Breast epithelium (tissue), 3 donors: ENCODE results near the gene TPRN.

Experiments
- POLR2AphosphoS5 ChIP-seq, 3 donors: sonication (generic); formaldehyde crosslinking; IDR thresholded peaks; one replicate each; pipeline ENCODE4 v1.6.1; 2017; ENCODE audit warnings: antibody characterized with exemption in 3 of 3
- TF ChIP-seq, protein P1 (sequence below), 3 donors: fragments of 450-650 bp; IDR thresholded peaks; one replicate each; pipeline ENCODE4 v1.5.1; 2016 to 2017; ENCODE audit warnings: antibody characterized with exemption in 3 of 3, mild to moderate bottlenecking in 3 of 3, moderate library complexity in 3 of 3

DNA sequence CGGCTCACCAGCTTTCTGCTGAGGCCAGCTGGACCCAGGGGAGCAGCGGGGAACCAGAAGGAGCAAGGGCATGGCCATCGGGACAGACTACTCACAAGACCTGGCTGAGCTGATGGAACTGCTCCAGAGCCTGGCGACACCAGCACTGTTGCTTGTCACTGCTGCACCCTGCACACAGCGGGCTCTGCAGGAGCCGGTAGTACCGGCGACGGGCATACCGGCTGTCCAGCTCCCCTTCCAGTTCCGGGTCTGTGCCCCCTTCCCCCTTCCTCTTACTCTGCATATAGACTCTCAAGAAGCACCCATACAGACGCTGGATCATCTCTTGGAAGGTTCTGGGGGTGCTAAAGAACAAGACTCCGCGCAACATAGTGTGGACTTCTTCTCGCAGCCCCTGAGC lies 13.2 kb downstream of the TPRN start:
- TF ChIP-seq, protein P1, sequence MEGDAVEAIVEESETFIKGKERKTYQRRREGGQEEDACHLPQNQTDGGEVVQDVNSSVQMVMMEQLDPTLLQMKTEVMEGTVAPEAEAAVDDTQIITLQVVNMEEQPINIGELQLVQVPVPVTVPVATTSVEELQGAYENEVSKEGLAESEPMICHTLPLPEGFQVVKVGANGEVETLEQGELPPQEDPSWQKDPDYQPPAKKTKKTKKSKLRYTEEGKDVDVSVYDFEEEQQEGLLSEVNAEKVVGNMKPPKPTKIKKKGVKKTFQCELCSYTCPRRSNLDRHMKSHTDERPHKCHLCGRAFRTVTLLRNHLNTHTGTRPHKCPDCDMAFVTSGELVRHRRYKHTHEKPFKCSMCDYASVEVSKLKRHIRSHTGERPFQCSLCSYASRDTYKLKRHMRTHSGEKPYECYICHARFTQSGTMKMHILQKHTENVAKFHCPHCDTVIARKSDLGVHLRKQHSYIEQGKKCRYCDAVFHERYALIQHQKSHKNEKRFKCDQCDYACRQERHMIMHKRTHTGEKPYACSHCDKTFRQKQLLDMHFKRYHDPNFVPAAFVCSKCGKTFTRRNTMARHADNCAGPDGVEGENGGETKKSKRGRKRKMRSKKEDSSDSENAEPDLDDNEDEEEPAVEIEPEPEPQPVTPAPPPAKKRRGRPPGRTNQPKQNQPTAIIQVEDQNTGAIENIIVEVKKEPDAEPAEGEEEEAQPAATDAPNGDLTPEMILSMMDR (IDR thresholded peaks at IDR 0.05) = no peak
- no peak for TF ChIP-seq POLR2AphosphoS5 (IDR thresholded peaks at IDR 0.05)
